IMR-90 (cell line): ENCODE measurements around the gene ANKRD34B. TPM values are rescaled to one million over a fixed set of nuclear protein-coding genes. Genes with fewer than 3 reads are reported as not detected.

Source experiments
- ATAC-seq: fragments of 200-7000 bp; cut with Tn5 transposase; 2 replicates; pipeline ENCODE4 v1.9.1; 2020; ENCODE audit warnings: low read depth, mild to moderate bottlenecking, moderate library complexity
- BruUV-seq: library from RNA; stranded (reverse); fragments of 400-500 nt; replicated peaks from 2 replicates; lab custom pipeline; 2021; lab: Mats Ljungman, UMichigan
- CTCF ChIA-PET: fragments of 300-600 bp; formaldehyde crosslinking; extraction: SDS; loops from one replicate; lab custom pipeline; 2021; ENCODE audit warnings: antibody characterized with exemption; lab: Yijun Ruan, JAX
- POLR2A ChIA-PET: fragments of 300-600 bp; sonication (Branson Sonifier 250); formaldehyde crosslinking; loops from one replicate; lab custom pipeline; 2022; ENCODE audit warnings: antibody characterized with exemption; ENCODE audit not compliant: unreplicated experiment; lab: Charles Lee
- DNase-seq: peaks from one replicate; pipeline ENCODE4 v3.0.0; 2013
- H2AFZ ChIP-seq: replicated peaks from 2 replicates; pipeline ENCODE3; 2013; ENCODE audit warnings: low read length, mild to moderate bottlenecking; ENCODE audit not compliant: poor library complexity
- H2AK5ac ChIP-seq: 2 replicates; pipeline ENCODE4 v1.6.1; 2013; ENCODE audit warnings: low read depth, low read length, inconsistent platforms
- H2AK9ac ChIP-seq: replicated peaks from 2 replicates; pipeline ENCODE3; 2013; ENCODE audit warnings: mild to moderate bottlenecking, low read depth, low read length, moderate library complexity; ENCODE audit not compliant: poor library complexity
- H2BK120ac ChIP-seq: 2 replicates; pipeline ENCODE4 v1.6.1; 2013; ENCODE audit warnings: low read depth, low read length, inconsistent platforms
- H2BK15ac ChIP-seq: 3 replicates; pipeline ENCODE4 v1.6.1; 2013; ENCODE audit warnings: low read depth, low read length, inconsistent platforms
- H2BK20ac ChIP-seq: 2 replicates; pipeline ENCODE4 v1.6.1; 2013; ENCODE audit warnings: low read depth, mild to moderate bottlenecking, inconsistent platforms, low read length, moderate library complexity
- H2BK5ac ChIP-seq: 2 replicates; pipeline ENCODE4 v1.6.1; 2013; ENCODE audit warnings: mild to moderate bottlenecking, low read depth, low read length, inconsistent platforms; ENCODE audit not compliant: poor library complexity, severe bottlenecking
- H3K14ac ChIP-seq: replicated peaks from 2 replicates; pipeline ENCODE4 v1.6.1; 2013; ENCODE audit warnings: low read depth, low read length, inconsistent platforms
- H3K18ac ChIP-seq: 2 replicates; pipeline ENCODE4 v1.6.1; 2013; ENCODE audit warnings: low read depth, low read length, control low read depth
- H3K23ac ChIP-seq: 2 replicates; pipeline ENCODE4 v1.6.1; 2013; ENCODE audit warnings: low read depth, low read length, inconsistent platforms
- H3K27ac ChIP-seq: 2 replicates; pipeline ENCODE4 v1.5.1; 2013; ENCODE audit warnings: mild to moderate bottlenecking, control low read depth, low read length; ENCODE audit not compliant: insufficient read depth
- H3K27me3 ChIP-seq: 2 replicates; pipeline ENCODE4 v1.6.1; 2013; ENCODE audit warnings: low read length; ENCODE audit not compliant: control insufficient read depth, insufficient read depth
- H3K36me3 ChIP-seq: 2 replicates; pipeline ENCODE4 v1.6.1; 2013; ENCODE audit warnings: low read length, mixed read lengths; ENCODE audit not compliant: control insufficient read depth, insufficient read depth
- H3K4ac ChIP-seq: 2 replicates; pipeline ENCODE4 v1.6.1; 2013; ENCODE audit warnings: low read depth, low read length, inconsistent platforms
- H3K4me1 ChIP-seq: 2 replicates; pipeline ENCODE4 v1.6.1; 2013; ENCODE audit warnings: low read length, mixed read lengths; ENCODE audit not compliant: control insufficient read depth, insufficient read depth
- H3K4me2 ChIP-seq: 2 replicates; pipeline ENCODE4 v1.6.1; 2013; ENCODE audit warnings: low read depth, mild to moderate bottlenecking, control low read depth, low read length, moderate library complexity
- H3K4me3 ChIP-seq: 2 replicates; pipeline ENCODE4 v1.5.1; 2013; ENCODE audit warnings: low read depth, mild to moderate bottlenecking, control low read depth, low read length, moderate library complexity; ENCODE audit not compliant: insufficient read depth
- H3K56ac ChIP-seq: 2 replicates; pipeline ENCODE4 v1.6.1; 2013; ENCODE audit warnings: low read length, inconsistent platforms; ENCODE audit not compliant: insufficient read depth; ENCODE audit errors: extremely low read depth
- H3K79me1 ChIP-seq, 2 experiments: 2 replicates each; pipeline ENCODE4 v1.6.1; 2013; ENCODE audit warnings: low read length in 2 of 2, inconsistent platforms in 1 of 2, low read depth in 1 of 2
- H3K9ac ChIP-seq: 2 replicates; pipeline ENCODE4 v1.6.1; 2013; ENCODE audit warnings: low read depth, low read length, control low read depth
- H3K9me1 ChIP-seq: 2 replicates; pipeline ENCODE4 v1.6.1; 2013; ENCODE audit warnings: low read length, inconsistent platforms; ENCODE audit not compliant: insufficient read depth
- H3K9me3 ChIP-seq: 2 replicates; pipeline ENCODE4 v1.6.1; 2013; ENCODE audit warnings: low read length; ENCODE audit not compliant: control insufficient read depth, insufficient read depth
- H4K20me1 ChIP-seq: 2 replicates; pipeline ENCODE4 v1.6.1; 2013; ENCODE audit warnings: low read length, inconsistent platforms; ENCODE audit not compliant: insufficient read depth
- H4K5ac ChIP-seq: 2 replicates; pipeline ENCODE4 v1.6.1; 2013; ENCODE audit warnings: mild to moderate bottlenecking, low read depth, low read length, control low read depth
- H4K8ac ChIP-seq, 2 experiments: 2 replicates each; pipeline ENCODE4 v1.6.1; 2013; ENCODE audit warnings: low read depth in 2 of 2, low read length in 2 of 2, control low read depth in 1 of 2, inconsistent platforms in 1 of 2
- H4K91ac ChIP-seq: 2 replicates; pipeline ENCODE4 v1.6.1; 2013; ENCODE audit warnings: low read depth, low read length, inconsistent platforms; ENCODE audit not compliant: insufficient read depth
- CHD1 ChIP-seq: IDR thresholded peaks from 2 replicates; pipeline ENCODE4 v1.6.1; 2012; ENCODE audit warnings: low read depth, low read length, improper control_type of control experiment
- CTCF ChIP-seq: conservative IDR thresholded peaks from 2 replicates; pipeline ENCODE4 v1.5.1; 2012; ENCODE audit warnings: mild to moderate bottlenecking, low read depth, low read length, improper control_type of control experiment
- FOS ChIP-seq: fragments of 150-350 bp; IDR thresholded peaks from 2 replicates; pipeline ENCODE4 v1.6.1; 2016; ENCODE audit warnings: low read depth, low read length
- MAZ ChIP-seq: IDR thresholded peaks from 2 replicates; pipeline ENCODE4 v1.6.1; 2012; ENCODE audit warnings: low read depth, mild to moderate bottlenecking, low read length, improper control_type of control experiment, moderate library complexity, borderline replicate concordance
- MXI1 ChIP-seq: IDR thresholded peaks from 2 replicates; pipeline ENCODE4 v1.6.1; 2012; ENCODE audit warnings: low read depth, mild to moderate bottlenecking, low read length, moderate library complexity, borderline replicate concordance
- RFX5 ChIP-seq: IDR thresholded peaks from 2 replicates; pipeline ENCODE4 v1.8.0; 2012; ENCODE audit warnings: low read depth, mild to moderate bottlenecking, low read length, moderate library complexity
- USF2 ChIP-seq: fragments of 150-350 bp; IDR thresholded peaks from 2 replicates; pipeline ENCODE4 v1.6.1; 2017; ENCODE audit warnings: mild to moderate bottlenecking, antibody characterized with exemption, low read length, low read depth
- WGBS, 2 experiments: methylation state at CpG; one replicate each; pipeline versions ENCODE4 v1.1.5 to v1.1.7; 2013; ENCODE audit warnings: missing lambda C conversion rate in 2 of 2; ENCODE audit not compliant: insufficient read length in 1 of 2; ENCODE audit errors: extremely low coverage in 2 of 2; 5-methylcytosine and 5-hydroxymethylcytosine counted together
- dilution Hi-C: fragments of 300-500 bp; cut with HindIII; formaldehyde crosslinking; loops from one replicate; pipeline ENCODE4 v1.14.3; 2018; ENCODE audit warnings: low sequenced_read_pairs; ENCODE audit not compliant: unreplicated experiment
- in situ Hi-C: fragments of 300-500 bp; cut with MboI; formaldehyde crosslinking; loops from 3 replicates; pipeline ENCODE4 v1.14.3; 2019; ENCODE audit warnings: low sequenced_read_pairs, inconsistent platforms, mixed read lengths
- intact Hi-C: fragments of 100-400 bp; cut with micrococcal nuclease; formaldehyde crosslinking; loops from 2 replicates; pipeline ENCODE4 v1.10.0; 2022
- polyA plus RNA-seq, 3 experiments: library from polyadenylated mRNA; depleted of rRNA; stranded (reverse); fragments of >200 nt; gene quantifications; 2 replicates each; pipeline ENCODE4 v1.2.3, GENCODE V29; 2012; ENCODE audit warnings: low replicate concordance in 1 of 3
- total RNA-seq: library from RNA; depleted of rRNA; stranded (reverse); fragments of >200 nt; gene quantifications from 2 replicates; pipeline ENCODE4 v1.2.3, GENCODE V29; 2012

The ANKRD34B gene
- total and polyA plus RNA-seq, 2 of the 4 experiments (the other 2 are of a cell fraction) = not detected

GRCh38 chr5:80608731-80609130 is 38.7 kb upstream of the ANKRD34B start:
- Histone ChIP-seq H3K9me3 (no peaks in the 10 kb centered on the region), H3K79me1 (no peaks in the 10 kb centered on the region), H3K27ac (no peak overlapping the region), H3K9me1 (no peaks in the 10 kb centered on the region), H2BK5ac (no peak overlapping the region), H4K5ac (no peak overlapping the region), H2AK5ac (no peak overlapping the region), H3K27me3 (no peaks in the 10 kb centered on the region), H4K91ac (no peak overlapping the region), H3K4me1 (no peaks in the 10 kb centered on the region), H3K14ac (no peak overlapping the region), H3K56ac (no peak overlapping the region), H2AK9ac (no peak overlapping the region), H2BK20ac (no peak overlapping the region), H3K18ac (no peak overlapping the region), H3K9ac (no peak overlapping the region), H3K4ac (no peak overlapping the region), H2BK15ac (no peak overlapping the region), H2BK120ac (no peak overlapping the region), H3K4me3 (no peak overlapping the region), H2AFZ (no peak overlapping the region), H3K36me3 (no peaks in the 10 kb centered on the region), H4K8ac (no peak overlapping the region), H4K20me1 (no peaks in the 10 kb centered on the region), H3K4me2 (no peak overlapping the region), H3K23ac (no peak overlapping the region)
- ATAC-seq (no peak), DNase-seq (no peak)
- intact Hi-C loops = no loop called here
- POLR2A ChIA-PET = no interaction called here
- dilution Hi-C loops = no loop called here
- in situ Hi-C loops = no loop called here
- CTCF ChIA-PET = no interaction called here
- TF ChIP-seq CHD1 = no peak
- no peak for TF ChIP-seq FOS
- no peak for TF ChIP-seq RFX5
- no peak for TF ChIP-seq MXI1
- no peak for TF ChIP-seq CTCF
- no peak for TF ChIP-seq MAZ
- no peak for TF ChIP-seq USF2
- WGBS, 2 experiments = no CpG with 5 or more reads among the region's 1 CpG
- no TSS peak for BruUV-seq
